K562 (cell line): Measurements from ENCODE around the gene ZNF296. TPM values are rescaled to one million over a fixed set of nuclear protein-coding genes. Genes with fewer than 3 reads are reported as not detected.

Experiments
- ASH1L ChIP-seq: fragments of 450-650 bp; IDR thresholded peaks from 2 replicates; pipeline ENCODE4 v1.6.1; 2018; ENCODE audit warnings: borderline replicate concordance, mild to moderate bottlenecking, low read depth; ENCODE audit not compliant: partially characterized antibody
- ATF1 ChIP-seq, 2 experiments: fragments of 450-650 bp in 1 of 2; IDR thresholded peaks; 2 replicates each; pipeline ENCODE4 v1.6.1; 2016; ENCODE audit warnings: missing compliant biosample characterization in 1 of 2, missing genetic modification characterization in 1 of 2
- CBX5 ChIP-seq: IDR thresholded peaks from 2 replicates; pipeline ENCODE4 v1.6.1; 2014; ENCODE audit warnings: low read depth, borderline replicate concordance
- E2F1 ChIP-seq: sonication (generic); formaldehyde crosslinking; IDR thresholded peaks from 2 replicates; pipeline ENCODE4 v1.8.1; 2023; ENCODE audit warnings: mild to moderate bottlenecking, missing genetic modification reagents, moderate library complexity
- FOXP4 ChIP-seq: sonication (generic); formaldehyde crosslinking; IDR thresholded peaks from 2 replicates; pipeline ENCODE4 v1.8.0; 2022; ENCODE audit warnings: mild to moderate bottlenecking, missing genetic modification reagents, borderline replicate concordance
- GTF2A2 ChIP-seq: IDR thresholded peaks from 2 replicates; pipeline ENCODE4 v1.6.1; 2016; ENCODE audit warnings: mild to moderate bottlenecking, missing genetic modification characterization, missing compliant biosample characterization
- MYC ChIP-seq, 2 experiments: fragments of 250-450 bp in 1 of 2; sonication (Bioruptor Pico) in 1 of 2; IDR thresholded peaks; 2 replicates each; pipeline versions ENCODE4 v1.5.1 to v1.6.1; 2012 to 2021; ENCODE audit warnings: low read depth in 2 of 2, borderline replicate concordance in 1 of 2, improper control_type of control experiment in 1 of 2, low read length in 1 of 2, mild to moderate bottlenecking in 1 of 2, moderate library complexity in 1 of 2
- RBM39 ChIP-seq: fragments of 200-400 bp; formaldehyde crosslinking; optimal IDR thresholded peaks from 2 replicates; pipeline ENCODE3; 2018; ENCODE audit warnings: low read depth, low read length
- SIN3B ChIP-seq: fragments of 450-650 bp; IDR thresholded peaks from 2 replicates; pipeline ENCODE4 v1.6.1; 2017; ENCODE audit warnings: low read depth, mild to moderate bottlenecking, moderate library complexity
- ZNF280A ChIP-seq: fragments of 450-650 bp; IDR thresholded peaks from 2 replicates; pipeline ENCODE4 v1.6.1; 2018; ENCODE audit warnings: mild to moderate bottlenecking, low read depth; ENCODE audit not compliant: partially characterized antibody
- ZNF407 ChIP-seq: fragments of 450-650 bp; IDR thresholded peaks from 2 replicates; pipeline ENCODE4 v1.6.1; 2016; ENCODE audit warnings: low read depth
- ZNF57 ChIP-seq: fragments of 450-650 bp; formaldehyde crosslinking; IDR thresholded peaks from 2 replicates; pipeline ENCODE4 v1.4.0; 2020; ENCODE audit warnings: mild to moderate bottlenecking, moderate library complexity
- polyA plus RNA-seq, 8 experiments: library from polyadenylated mRNA; depleted of rRNA in 4 of 8; stranded (reverse) in 5 of 8; unstranded in 3 of 8; fragments of >200 nt; fragmentation: Nextera tagmentation in 2 of 8; fragmentation: Illumina TruSeq in 1 of 8; extraction: Ambion mirVana in 2 of 8; extraction: Trizol in 1 of 8; gene quantifications; 2 replicates each; pipeline versions ENCODE4 v1.2.1 to v1.2.3, GENCODE V29; 2011 to 2014; ENCODE audit warnings: inconsistent platforms in 1 of 8, missing spikeins in 1 of 8
- total RNA-seq, 7 experiments: library from RNA; depleted of rRNA in 6 of 7; stranded (reverse); fragments of >200 nt in 6 of 7; fragmentation: Illumina TruSeq in 2 of 7; extraction: Trizol in 2 of 7; gene quantifications; 2 replicates each; pipeline versions ENCODE4 v1.2.1 to v1.2.3, GENCODE V29; 2011 to 2021; ENCODE audit warnings: low replicate concordance in 1 of 7

Gene ZNF296
- total and polyA plus RNA-seq, 9 of the 15 experiments (the other 6 are each of a cell fraction or from before 2014, with no cell fraction given), result 0.03 to 8.8 (median 0.47) TPM; not detected in 1

- TF ChIP-seq FOXP4 (CRISPR knock-in tag) (peak; percentile 44; the same call in 1 of the 2 replicates), ZNF57 (no peak), CBX5 (0 out of 2 replicates have a peak, but pooled peaks have one; percentile 24), ZNF407 (no peak), SIN3B (peak; percentile 91), E2F1 (CRISPR knock-in tag) (peak; percentile 79; the same call in 1 of the 2 replicates), ZNF280A (no peak), ASH1L (no peak), MYC (IDR thresholded peaks at IDR 0.05; ENCODE audit: low read depth, low read length) (peak; percentile 77), MYC (CRISPR knock-in tag; IDR thresholded peaks at IDR 0.05; ENCODE audit: borderline replicate concordance, low read depth) (peak; percentile 59; the same call in 1 of the 2 replicates), GTF2A2 (tag) (no peak), ATF1 (CRISPR knock-in tag; IDR thresholded peaks at IDR 0.05) (no peak), ATF1 (tag; IDR thresholded peaks at IDR 0.05) (peak; percentile 92), RBM39 (no peak)
Measured at GRCh38 chr19:45092747-45093678, 16.7 kb upstream of the ZNF296 start, which contains the start of gene PPP1R37 (continued).
